Loucy (cell line): ENCODE data around the gene TNPO1.
"Not testable (repeated sequence)": the region's sequence is repeated elsewhere in the genome, so short reads cannot be mapped to it uniquely, and the experiment has no call there.

Experiments
- H2AFZ ChIP-seq: fragments of 200-600 bp; sonication (generic); 2 replicates; pipeline ENCODE4 v1.6.0; 2016; ENCODE audit warnings: antibody characterized with exemption, mild to moderate bottlenecking, low read length, moderate library complexity
- H3F3A ChIP-seq: fragments of 200-600 bp; 2 replicates; pipeline ENCODE4 v1.6.0; 2016; ENCODE audit warnings: antibody characterized with exemption, low read depth, mild to moderate bottlenecking
- H3K27me3 ChIP-seq: fragments of 200-600 bp; sonication (generic); 2 replicates; pipeline ENCODE4 v1.6.1; 2014; ENCODE audit warnings: low read length, mild to moderate bottlenecking; ENCODE audit not compliant: insufficient read depth, poor library complexity, severe bottlenecking
- H3K36me3 ChIP-seq: fragments of 200-600 bp; sonication (generic); 2 replicates; pipeline ENCODE4 v1.6.1; 2016; ENCODE audit warnings: low read length; ENCODE audit not compliant: insufficient read depth
- H3K4me1 ChIP-seq: fragments of 200-600 bp; sonication (generic); 2 replicates; pipeline ENCODE4 v1.5.1; 2014; ENCODE audit warnings: low read length, mild to moderate bottlenecking; ENCODE audit not compliant: insufficient read depth, poor library complexity, severe bottlenecking
- H3K4me2 ChIP-seq: fragments of 200-600 bp; sonication (generic); 2 replicates; pipeline ENCODE4 v1.6.0; 2014; ENCODE audit warnings: antibody characterized with exemption, low read length, low read depth, mild to moderate bottlenecking; ENCODE audit not compliant: poor library complexity, severe bottlenecking
- H3K4me3 ChIP-seq: fragments of 200-600 bp; sonication (generic); 2 replicates; pipeline ENCODE4 v1.5.1; 2014; ENCODE audit warnings: low read length, mild to moderate bottlenecking, mixed read lengths; ENCODE audit not compliant: poor library complexity, severe bottlenecking
- H3K79me2 ChIP-seq: fragments of 200-600 bp; sonication (generic); 2 replicates; pipeline ENCODE4 v1.6.1; 2014; ENCODE audit warnings: low read length; ENCODE audit not compliant: insufficient read depth
- H3K9ac ChIP-seq: fragments of 200-600 bp; sonication (generic); 2 replicates; pipeline ENCODE4 v1.6.0; 2014; ENCODE audit warnings: mild to moderate bottlenecking, low read depth, low read length, moderate library complexity; ENCODE audit not compliant: poor library complexity, severe bottlenecking
- H3K9me2 ChIP-seq: fragments of 200-600 bp; sonication (generic); replicated peaks from 2 replicates; pipeline ENCODE4 v1.6.1; 2016; ENCODE audit warnings: low read depth, low read length, mixed read lengths
- H3K9me3 ChIP-seq: fragments of 200-600 bp; sonication (generic); 2 replicates; pipeline ENCODE4 v1.6.1; 2014; ENCODE audit warnings: mild to moderate bottlenecking, antibody characterized with exemption, low read length, low read depth; ENCODE audit not compliant: insufficient read depth
- H4K20me1 ChIP-seq: fragments of 200-600 bp; sonication (generic); 2 replicates; pipeline ENCODE4 v1.6.0; 2014; ENCODE audit warnings: antibody characterized with exemption, low read length, mild to moderate bottlenecking; ENCODE audit not compliant: insufficient read depth, poor library complexity, severe bottlenecking
- EZH2phosphoT487 ChIP-seq: fragments of 200-600 bp; IDR thresholded peaks from 2 replicates; pipeline ENCODE4 v1.6.1; 2018; ENCODE audit warnings: antibody characterized with exemption, mild to moderate bottlenecking, moderate library complexity, borderline replicate concordance
- TF ChIP-seq, protein P1 (sequence below): fragments of 200-600 bp; sonication (generic); conservative IDR thresholded peaks from 2 replicates; pipeline ENCODE4 v1.5.1; 2014; ENCODE audit warnings: mild to moderate bottlenecking, antibody characterized with exemption, low read length

TNPO1 gene

DNA sequence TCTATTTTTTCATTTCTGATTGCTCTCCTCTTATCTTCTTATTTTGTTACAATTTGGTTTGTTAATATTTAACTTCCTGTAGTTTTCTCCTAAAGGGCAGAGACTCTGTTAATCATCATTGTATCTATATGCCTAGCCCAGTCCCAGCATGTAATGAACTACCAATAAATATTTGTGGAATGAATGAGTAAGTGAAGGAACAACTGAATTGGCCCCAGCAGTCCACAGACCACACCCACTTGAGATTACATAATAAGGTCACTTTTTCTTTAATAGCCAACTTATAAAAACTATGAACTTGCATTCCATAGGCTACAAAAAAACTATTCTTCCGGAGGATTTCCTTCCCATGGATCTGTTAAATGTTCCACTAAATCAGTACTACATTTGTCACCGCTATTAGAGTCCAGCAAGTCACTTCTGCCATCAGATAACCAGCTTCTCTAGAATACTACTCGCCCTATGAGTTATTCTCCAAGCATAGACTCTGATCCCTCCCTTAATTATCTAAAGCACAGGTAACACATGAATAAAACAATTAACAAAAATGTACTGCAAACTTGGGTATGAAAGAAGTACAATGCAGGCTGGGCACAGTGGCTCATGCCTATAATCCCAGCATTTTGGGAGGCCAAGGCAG is 27.5 kb upstream of the TNPO1 start:
- H3K79me2 ChIP-seq, result no peaks in the 10 kb centered on the region
- H4K20me1 ChIP-seq, result no peaks in the 10 kb centered on the region
- H3K27me3 ChIP-seq, result no peaks in the 10 kb centered on the region
- H3K36me3 ChIP-seq, result no peaks in the 10 kb centered on the region
- H3K9ac ChIP-seq, result no peak overlapping the region
- no peak overlapping the region for H3K4me2 ChIP-seq
- H3F3A ChIP-seq, result no peaks in the 10 kb centered on the region
- H3K4me3 ChIP-seq, result no peak overlapping the region
- H3K4me1 ChIP-seq, result no peaks in the 10 kb centered on the region
- TF ChIP-seq, protein P1, sequence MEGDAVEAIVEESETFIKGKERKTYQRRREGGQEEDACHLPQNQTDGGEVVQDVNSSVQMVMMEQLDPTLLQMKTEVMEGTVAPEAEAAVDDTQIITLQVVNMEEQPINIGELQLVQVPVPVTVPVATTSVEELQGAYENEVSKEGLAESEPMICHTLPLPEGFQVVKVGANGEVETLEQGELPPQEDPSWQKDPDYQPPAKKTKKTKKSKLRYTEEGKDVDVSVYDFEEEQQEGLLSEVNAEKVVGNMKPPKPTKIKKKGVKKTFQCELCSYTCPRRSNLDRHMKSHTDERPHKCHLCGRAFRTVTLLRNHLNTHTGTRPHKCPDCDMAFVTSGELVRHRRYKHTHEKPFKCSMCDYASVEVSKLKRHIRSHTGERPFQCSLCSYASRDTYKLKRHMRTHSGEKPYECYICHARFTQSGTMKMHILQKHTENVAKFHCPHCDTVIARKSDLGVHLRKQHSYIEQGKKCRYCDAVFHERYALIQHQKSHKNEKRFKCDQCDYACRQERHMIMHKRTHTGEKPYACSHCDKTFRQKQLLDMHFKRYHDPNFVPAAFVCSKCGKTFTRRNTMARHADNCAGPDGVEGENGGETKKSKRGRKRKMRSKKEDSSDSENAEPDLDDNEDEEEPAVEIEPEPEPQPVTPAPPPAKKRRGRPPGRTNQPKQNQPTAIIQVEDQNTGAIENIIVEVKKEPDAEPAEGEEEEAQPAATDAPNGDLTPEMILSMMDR, result no peak
- TF ChIP-seq EZH2phosphoT487, result no peak
- H3K9me2 ChIP-seq, result no peaks in the 10 kb centered on the region
- H2AFZ ChIP-seq, result no peak overlapping the region
- H3K9me3 ChIP-seq, result no peaks in the 10 kb centered on the region

DNA sequence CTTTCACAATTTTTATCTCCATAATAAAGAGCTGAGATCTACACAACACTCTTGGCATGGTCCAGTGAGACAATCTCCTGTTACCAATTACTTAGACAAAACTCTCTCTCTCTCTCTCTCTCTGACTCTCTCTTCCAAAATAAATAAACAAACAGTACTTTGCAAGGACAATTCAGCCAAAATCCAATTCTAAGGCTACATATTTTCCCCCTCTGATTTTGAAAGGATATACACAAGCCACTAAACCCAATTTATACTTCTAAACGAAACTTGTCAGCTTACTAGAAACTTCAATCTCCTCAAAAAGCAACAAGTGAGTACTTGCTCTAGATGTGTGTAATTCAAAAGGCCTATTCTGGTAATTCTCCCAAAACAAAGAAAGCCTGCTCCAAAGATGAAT is 26.3 kb upstream of the TNPO1 start:
- Histone ChIP-seq H3F3A (no peaks in the 10 kb centered on the region), H3K9ac (no peak overlapping the region), H3K79me2 (no peaks in the 10 kb centered on the region), H3K9me3 (no peaks in the 10 kb centered on the region), H3K27me3 (no peaks in the 10 kb centered on the region), H4K20me1 (no peaks in the 10 kb centered on the region), H3K4me2 (no peak overlapping the region), H2AFZ (no peak overlapping the region), H3K9me2 (no peaks in the 10 kb centered on the region), H3K4me3 (no peak overlapping the region), H3K4me1 (no peaks in the 10 kb centered on the region), H3K36me3 (no peaks in the 10 kb centered on the region)
- TF ChIP-seq EZH2phosphoT487, result no peak
- TF ChIP-seq, protein P1, result no peak

DNA sequence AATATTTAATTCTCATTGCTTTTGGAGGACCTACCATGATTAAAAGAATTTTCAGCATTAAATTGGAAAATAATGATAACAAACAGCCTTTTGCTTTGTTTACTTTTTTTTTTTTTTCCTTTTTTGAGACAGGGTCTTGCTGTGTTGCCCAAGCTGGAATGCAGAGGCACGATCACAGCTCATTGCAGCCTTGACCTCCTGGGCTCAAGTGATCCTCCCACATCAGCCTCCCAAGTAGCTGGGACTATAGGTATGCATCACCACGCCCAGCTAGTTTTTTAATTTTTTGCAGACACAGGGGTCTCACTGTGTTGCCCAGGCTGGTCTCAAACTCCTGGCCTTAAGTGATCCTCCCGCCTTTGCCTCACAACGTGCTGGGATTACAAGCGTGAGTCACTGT is 23.8 kb upstream of the TNPO1 start:
- not testable (repeated sequence) for H3K36me3 ChIP-seq, H3K9ac ChIP-seq, H3K4me2 ChIP-seq, H3K4me1 ChIP-seq, H3K4me3 ChIP-seq, H3K27me3 ChIP-seq, H3K79me2 ChIP-seq, H3F3A ChIP-seq, H2AFZ ChIP-seq, H3K9me2 ChIP-seq, H3K9me3 ChIP-seq, H4K20me1 ChIP-seq

DNA sequence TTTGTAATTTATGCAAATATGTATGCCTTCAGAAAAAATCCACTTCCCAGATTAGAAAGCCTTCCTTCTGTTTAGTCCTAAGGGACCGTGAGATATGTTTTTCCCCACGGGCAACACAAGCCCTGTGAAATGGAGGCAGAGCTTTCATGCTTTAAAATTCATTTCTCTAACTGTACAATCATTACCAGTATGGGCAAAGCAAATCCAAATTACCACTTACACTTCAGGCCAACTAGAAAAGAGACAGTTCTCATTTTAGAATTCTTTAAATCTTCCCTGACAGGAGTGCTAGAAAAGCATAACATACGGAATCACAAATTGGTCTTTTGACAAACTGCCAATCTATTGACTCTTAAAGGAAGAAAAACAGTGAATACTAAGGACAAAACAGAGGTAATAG is 20.5 kb upstream of the TNPO1 start:
- no peaks in the 10 kb centered on the region for H3K9me2 ChIP-seq
- no peak overlapping the region for H3K4me3 ChIP-seq
- no peak overlapping the region for H2AFZ ChIP-seq
- TF ChIP-seq, protein P1, result no peak
- TF ChIP-seq EZH2phosphoT487, result no peak
- no peaks in the 10 kb centered on the region for H4K20me1 ChIP-seq
- no peaks in the 10 kb centered on the region for H3F3A ChIP-seq
- H3K27me3 ChIP-seq, result no peaks in the 10 kb centered on the region
- no peak overlapping the region for H3K4me2 ChIP-seq
- H3K79me2 ChIP-seq, result no peaks in the 10 kb centered on the region
- no peaks in the 10 kb centered on the region for H3K36me3 ChIP-seq
- H3K9ac ChIP-seq, result no peak overlapping the region
- H3K4me1 ChIP-seq, result no peaks in the 10 kb centered on the region
- no peaks in the 10 kb centered on the region for H3K9me3 ChIP-seq
